OCI-LY1 (cell line): ENCODE data around the gene LAMTOR3.

Source experiments
- H2AFZ ChIP-seq: fragments of 200-600 bp; sonication (generic), shearing (Covaris generic); 2 replicates; pipeline ENCODE4 v1.6.0; 2014; ENCODE audit warnings: antibody characterized with exemption, mild to moderate bottlenecking, low read length
- H3F3A ChIP-seq: fragments of 200-600 bp; sonication (generic), shearing (Covaris generic); 2 replicates; pipeline ENCODE4 v1.6.0; 2014; ENCODE audit warnings: mild to moderate bottlenecking, antibody characterized with exemption, low read length, moderate library complexity; ENCODE audit not compliant: insufficient read depth
- H3K27ac ChIP-seq: fragments of 200-600 bp; sonication (generic); 2 replicates; pipeline ENCODE4 v1.5.1; 2014; ENCODE audit warnings: low read length, mixed run types, mild to moderate bottlenecking, low read depth; ENCODE audit not compliant: poor library complexity, severe bottlenecking
- H3K27me3 ChIP-seq: fragments of 200-600 bp; sonication (generic); 2 replicates; pipeline ENCODE4 v1.6.0; 2014; ENCODE audit warnings: antibody characterized with exemption, mild to moderate bottlenecking, low read length, moderate library complexity; ENCODE audit not compliant: insufficient read depth
- H3K36me3 ChIP-seq: fragments of 200-600 bp; sonication (generic); 2 replicates; pipeline ENCODE4 v1.6.1; 2014; ENCODE audit warnings: mild to moderate bottlenecking, antibody characterized with exemption, low read length, moderate library complexity, mixed read lengths; ENCODE audit not compliant: insufficient read depth
- H3K4me1 ChIP-seq: fragments of 200-600 bp; sonication (generic); 2 replicates; pipeline ENCODE4 v1.5.1; 2014; ENCODE audit warnings: mild to moderate bottlenecking, low read length, moderate library complexity; ENCODE audit not compliant: insufficient read depth, severe bottlenecking
- H3K4me2 ChIP-seq: fragments of 200-600 bp; sonication (generic), shearing (Covaris generic); 2 replicates; pipeline ENCODE4 v1.6.1; 2014; ENCODE audit warnings: low read length
- H3K4me3 ChIP-seq: fragments of 200-600 bp; sonication (generic); 2 replicates; pipeline ENCODE4 v1.5.1; 2014; ENCODE audit warnings: low read length, low read depth, mild to moderate bottlenecking, mixed read lengths; ENCODE audit not compliant: poor library complexity, severe bottlenecking
- H3K79me2 ChIP-seq: fragments of 200-600 bp; shearing (Covaris generic); 2 replicates; pipeline ENCODE4 v1.6.1; 2016; ENCODE audit warnings: mixed run types, low read length, mixed read lengths; ENCODE audit not compliant: insufficient read depth
- H3K9ac ChIP-seq: fragments of 200-600 bp; sonication (generic), shearing (Covaris generic); 2 replicates; pipeline ENCODE4 v1.6.1; 2014; ENCODE audit warnings: mild to moderate bottlenecking, low read length, mixed read lengths
- H3K9me2 ChIP-seq: fragments of 200-600 bp; sonication (generic), shearing (Covaris generic); 2 replicates; pipeline ENCODE4 v1.6.1; 2014; ENCODE audit warnings: low read depth, mild to moderate bottlenecking, low read length, mixed read lengths
- H3K9me3 ChIP-seq: fragments of 200-600 bp; shearing (Covaris generic); 2 replicates; pipeline ENCODE4 v1.6.1; 2014; ENCODE audit warnings: low read length, mixed read lengths
- H4K20me1 ChIP-seq: fragments of 200-600 bp; sonication (generic), shearing (Covaris generic); 2 replicates; pipeline ENCODE4 v1.6.0; 2016; ENCODE audit warnings: mild to moderate bottlenecking, low read length; ENCODE audit not compliant: insufficient read depth
- EZH2 ChIP-seq: fragments of 200-600 bp; sonication (generic), shearing (Covaris generic); IDR thresholded peaks from 2 replicates; pipeline ENCODE4 v1.8.0; 2017; ENCODE audit warnings: borderline replicate concordance, mixed run types, mild to moderate bottlenecking, antibody characterized with exemption, low read length, moderate library complexity, mixed read lengths
- TF ChIP-seq, protein P1 (sequence below): fragments of 200-600 bp; sonication (generic), shearing (Covaris generic); IDR thresholded peaks from 2 replicates; pipeline ENCODE4 v1.5.1; 2017; ENCODE audit warnings: mild to moderate bottlenecking, antibody characterized with exemption, low read length, moderate library complexity, mixed read lengths

The LAMTOR3 gene

DNA sequence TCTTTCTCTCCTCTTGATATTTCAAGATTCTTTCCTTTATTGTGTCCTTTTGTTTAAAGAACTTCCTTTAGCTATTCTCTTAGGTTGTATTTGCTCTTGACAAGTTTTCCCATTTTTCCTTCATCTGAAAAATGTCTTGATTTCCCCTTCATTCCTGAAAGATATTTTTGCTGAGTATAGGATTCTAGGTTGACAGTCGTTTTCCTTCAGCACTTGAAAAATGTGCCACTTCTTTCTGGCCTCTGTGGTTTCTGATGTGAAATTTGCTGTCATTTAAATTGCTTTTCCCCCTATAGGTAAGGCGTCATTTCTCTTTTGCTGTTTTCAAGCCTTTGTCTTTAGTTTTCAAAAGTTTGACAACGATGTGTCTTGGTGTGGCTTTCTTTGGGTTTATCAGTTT is 23.3 kb upstream of the LAMTOR3 start:
- Histone ChIP-seq H3K9me2 (no peaks in the 10 kb centered on the region), H2AFZ (no peak overlapping the region), H3K4me3 (no peak overlapping the region), H3K27me3 (no peaks in the 10 kb centered on the region), H3K79me2 (no peaks in the 10 kb centered on the region), H3F3A (no peaks in the 10 kb centered on the region), H3K9ac (no peak overlapping the region), H3K4me2 (no peak overlapping the region), H3K9me3 (no peaks in the 10 kb centered on the region), H3K4me1 (no peaks in the 10 kb centered on the region), H4K20me1 (no peaks in the 10 kb centered on the region), H3K27ac (no peak overlapping the region), H3K36me3 (peaks cover 53% of the 10 kb centered on the region)
- TF ChIP-seq, protein P1, sequence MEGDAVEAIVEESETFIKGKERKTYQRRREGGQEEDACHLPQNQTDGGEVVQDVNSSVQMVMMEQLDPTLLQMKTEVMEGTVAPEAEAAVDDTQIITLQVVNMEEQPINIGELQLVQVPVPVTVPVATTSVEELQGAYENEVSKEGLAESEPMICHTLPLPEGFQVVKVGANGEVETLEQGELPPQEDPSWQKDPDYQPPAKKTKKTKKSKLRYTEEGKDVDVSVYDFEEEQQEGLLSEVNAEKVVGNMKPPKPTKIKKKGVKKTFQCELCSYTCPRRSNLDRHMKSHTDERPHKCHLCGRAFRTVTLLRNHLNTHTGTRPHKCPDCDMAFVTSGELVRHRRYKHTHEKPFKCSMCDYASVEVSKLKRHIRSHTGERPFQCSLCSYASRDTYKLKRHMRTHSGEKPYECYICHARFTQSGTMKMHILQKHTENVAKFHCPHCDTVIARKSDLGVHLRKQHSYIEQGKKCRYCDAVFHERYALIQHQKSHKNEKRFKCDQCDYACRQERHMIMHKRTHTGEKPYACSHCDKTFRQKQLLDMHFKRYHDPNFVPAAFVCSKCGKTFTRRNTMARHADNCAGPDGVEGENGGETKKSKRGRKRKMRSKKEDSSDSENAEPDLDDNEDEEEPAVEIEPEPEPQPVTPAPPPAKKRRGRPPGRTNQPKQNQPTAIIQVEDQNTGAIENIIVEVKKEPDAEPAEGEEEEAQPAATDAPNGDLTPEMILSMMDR: no peak
- TF ChIP-seq EZH2: no peak

DNA sequence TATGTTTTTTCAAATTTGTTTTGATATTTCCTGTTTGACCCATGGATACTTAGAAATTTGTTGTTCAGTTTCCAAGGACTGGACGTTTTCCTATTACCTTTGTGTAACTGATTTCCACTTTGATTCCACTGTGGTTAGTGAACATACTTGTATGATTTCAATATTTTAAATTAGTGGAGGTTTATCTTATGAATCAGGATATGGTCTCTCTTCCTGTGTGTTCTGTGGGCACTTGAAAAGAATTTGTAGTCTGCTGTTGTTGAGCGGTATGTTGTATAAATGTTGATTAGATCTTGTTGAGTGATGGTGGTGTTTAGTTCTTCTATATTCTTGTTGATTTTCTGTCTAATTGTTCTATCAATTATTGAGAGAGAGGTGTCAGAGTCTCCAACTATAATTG is 21.2 kb upstream of the LAMTOR3 start:
- Histone ChIP-seq H3K4me1 (no peaks in the 10 kb centered on the region), H3K79me2 (no peaks in the 10 kb centered on the region), H3K27ac (no peak overlapping the region), H2AFZ (no peak overlapping the region), H3K4me3 (no peak overlapping the region), H4K20me1 (no peaks in the 10 kb centered on the region), H3K4me2 (no peak overlapping the region), H3K9me2 (no peaks in the 10 kb centered on the region), H3F3A (no peaks in the 10 kb centered on the region), H3K9ac (no peak overlapping the region), H3K9me3 (no peaks in the 10 kb centered on the region), H3K36me3 (peaks cover 37% of the 10 kb centered on the region), H3K27me3 (no peaks in the 10 kb centered on the region)
- no peak for TF ChIP-seq EZH2
- TF ChIP-seq, protein P1: no peak

DNA sequence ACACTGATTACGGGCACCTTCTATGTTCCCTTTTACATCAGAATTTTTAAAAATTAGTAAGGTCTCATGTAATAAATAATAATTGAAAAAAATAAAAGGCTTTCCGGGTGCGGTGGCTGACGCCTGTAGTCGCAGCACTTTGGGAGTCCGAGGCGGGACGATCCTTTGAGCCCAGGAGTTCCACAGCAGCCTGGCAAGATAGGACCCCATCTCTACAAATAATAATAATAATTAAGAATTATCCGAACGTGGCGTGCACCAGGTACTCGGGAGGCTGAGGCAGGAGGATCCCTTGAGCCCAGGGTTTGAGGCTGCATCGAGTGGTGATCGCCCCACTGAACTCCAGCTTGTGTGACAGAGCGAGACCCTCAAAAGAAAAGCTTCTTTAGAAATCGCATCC is 771 bp upstream of the LAMTOR3 start:
- H3K4me3 ChIP-seq: peak overlapping the region; percentile 78
- H3K4me1 ChIP-seq: peaks cover 27% of the 10 kb centered on the region
- H3K27me3 ChIP-seq: no peaks in the 10 kb centered on the region
- peak overlapping the region; percentile 80 for H3K27ac ChIP-seq
- no peaks in the 10 kb centered on the region for H3K9me3 ChIP-seq
- peaks cover 6% of the 10 kb centered on the region; the same call in 1 of the 2 replicates for H3K36me3 ChIP-seq
- no peaks in the 10 kb centered on the region for H3F3A ChIP-seq
- H3K4me2 ChIP-seq: peak overlapping the region; percentile 98
- H2AFZ ChIP-seq: peak overlapping the region; percentile 46; the same call in 1 of the 2 replicates
- no peaks in the 10 kb centered on the region for H4K20me1 ChIP-seq
- TF ChIP-seq, protein P1: no peak
- TF ChIP-seq EZH2: no peak
- peak overlapping the region; percentile 85 for H3K9ac ChIP-seq
- peaks cover 28% of the 10 kb centered on the region for H3K79me2 ChIP-seq
- H3K9me2 ChIP-seq: no peaks in the 10 kb centered on the region
